H1 (cell line): ENCODE results near the gene COL4A2. TPM values are rescaled to one million over a fixed set of nuclear protein-coding genes. Genes with fewer than 3 reads are reported as not detected.

Source experiments
- CTCF ChIA-PET: fragments of 300-600 bp; sonication (Branson Sonifier 250); formaldehyde crosslinking; loops from one replicate; lab custom pipeline; 2021; ENCODE audit not compliant: partially characterized antibody; lab: Charles Lee
- POLR2A ChIA-PET: fragments of 300-600 bp; sonication (Branson Sonifier 250); formaldehyde crosslinking; loops from one replicate; lab custom pipeline; 2021; ENCODE audit warnings: inconsistent platforms; ENCODE audit not compliant: partially characterized antibody; lab: Charles Lee
- DNase-seq, 2 experiments: peaks; one replicate each; pipeline versions ENCODE4 v3.0.0 to v3.0.0-alpha.2; 2010 to 2022; ENCODE audit warnings: low spot score in 2 of 2, low read depth in 1 of 2, mixed read lengths in 1 of 2
- FAIRE-seq: peaks from 2 replicates; lab custom pipeline; 2011; peaks lifted over from hg19 to GRCh38; lab: Jason Lieb, UNC
- H2AFZ ChIP-seq: 2 replicates; pipeline ENCODE4 v1.8.1; 2012; ENCODE audit warnings: low read length, inconsistent platforms
- H2AK5ac ChIP-seq: 2 replicates; pipeline ENCODE4 v1.6.1; 2013; ENCODE audit warnings: low read depth, low read length
- H2BK120ac ChIP-seq: replicated peaks from 2 replicates; pipeline ENCODE3; 2013; ENCODE audit warnings: low read depth, low read length, inconsistent platforms
- H2BK12ac ChIP-seq: 2 replicates; pipeline ENCODE4 v1.6.1; 2013; ENCODE audit warnings: low read depth, low read length
- H2BK15ac ChIP-seq: 2 replicates; pipeline ENCODE4 v1.6.1; 2013; ENCODE audit warnings: low read length
- H2BK20ac ChIP-seq: 2 replicates; pipeline ENCODE4 v1.6.1; 2013; ENCODE audit warnings: low read length
- H2BK5ac ChIP-seq: 2 replicates; pipeline ENCODE4 v1.6.1; 2013; ENCODE audit warnings: low read depth, low read length
- H3K14ac ChIP-seq: 2 replicates; pipeline ENCODE4 v1.6.1; 2013; ENCODE audit warnings: inconsistent platforms; ENCODE audit not compliant: insufficient read length
- H3K18ac ChIP-seq: 2 replicates; pipeline ENCODE4 v1.6.1; 2013; ENCODE audit warnings: low read length; ENCODE audit errors: extremely low read depth
- H3K23ac ChIP-seq: 2 replicates; pipeline ENCODE4 v1.6.1; 2013; ENCODE audit warnings: inconsistent platforms; ENCODE audit not compliant: insufficient read length
- H3K23me2 ChIP-seq: 2 replicates; pipeline ENCODE4 v1.6.1; 2013; ENCODE audit warnings: low read depth, low read length
- H3K27ac ChIP-seq: 2 replicates; pipeline ENCODE4 v1.6.1; 2011; ENCODE audit warnings: low read depth, low read length, inconsistent platforms
- H3K27me3 ChIP-seq, 4 experiments: replicated peaks in 1 of 4; 1 replicate in 1 of 4; 2 replicates in 3 of 4; pipeline versions ENCODE4 v1.6.1 to v1.8.1; 2011 to 2013; ENCODE audit warnings: low read length in 3 of 4, mild to moderate bottlenecking in 3 of 4, inconsistent platforms in 2 of 4, mixed read lengths in 2 of 4, moderate library complexity in 1 of 4; ENCODE audit not compliant: control insufficient read depth in 3 of 4, insufficient read depth in 3 of 4; ENCODE audit errors: extremely low read depth in 1 of 4
- H3K36me3 ChIP-seq, 4 experiments: 2 replicates each; pipeline versions ENCODE4 v1.6.1 to v1.8.1; 2011 to 2013; ENCODE audit warnings: mild to moderate bottlenecking in 4 of 4, low read length in 3 of 4, moderate library complexity in 2 of 4, control low read depth in 1 of 4, inconsistent platforms in 1 of 4; ENCODE audit not compliant: insufficient read depth in 4 of 4, control insufficient read depth in 2 of 4
- H3K4ac ChIP-seq: replicated peaks from 2 replicates; pipeline ENCODE3; 2013; ENCODE audit warnings: low read length, low read depth, mixed read lengths, inconsistent platforms; ENCODE audit not compliant: insufficient read length
- H3K4me1 ChIP-seq, 4 experiments: replicated peaks in 1 of 4; 1 replicate in 1 of 4; 2 replicates in 3 of 4; pipeline versions ENCODE4 v1.6.1 to v1.8.1; 2011 to 2013; ENCODE audit warnings: low read length in 3 of 4, inconsistent platforms in 2 of 4, mixed read lengths in 1 of 4; ENCODE audit not compliant: insufficient read depth in 4 of 4, control insufficient read depth in 3 of 4
- H3K4me2 ChIP-seq, 2 experiments: 2 replicates each; pipeline versions ENCODE4 v1.6.1 to v1.8.1; 2011 to 2013; ENCODE audit warnings: low read depth in 2 of 2, low read length in 2 of 2, control low read depth in 1 of 2, inconsistent platforms in 1 of 2, mild to moderate bottlenecking in 1 of 2; ENCODE audit not compliant: insufficient read depth in 1 of 2
- H3K4me3 ChIP-seq, 4 experiments: fragments of 200-600, 300-600 bp in 1 of 4; sonication (generic), shearing (Covaris generic), sonication (Bioruptor Twin) in 1 of 4; 2 replicates each; pipeline versions ENCODE4 v1.5.1 to v1.8.1; 2011 to 2016; ENCODE audit warnings: low read length in 4 of 4, low read depth in 3 of 4, control low read depth in 2 of 4, inconsistent platforms in 2 of 4, mild to moderate bottlenecking in 2 of 4, mixed read lengths in 1 of 4, moderate library complexity in 1 of 4; ENCODE audit not compliant: insufficient read depth in 2 of 4; ENCODE audit errors: extremely low read depth in 1 of 4
- H3K56ac ChIP-seq: replicated peaks from 2 replicates; pipeline ENCODE3; 2013; ENCODE audit warnings: low read depth, mild to moderate bottlenecking, mixed read lengths, low read length, inconsistent platforms; ENCODE audit not compliant: insufficient read length
- H3K79me1 ChIP-seq: 2 replicates; pipeline ENCODE4 v1.6.1; 2013; ENCODE audit warnings: low read depth, low read length, control low read depth
- H3K79me2 ChIP-seq, 2 experiments: 2 replicates each; pipeline versions ENCODE4 v1.6.1 to v1.8.1; 2012 to 2013; ENCODE audit warnings: low read length in 2 of 2, mild to moderate bottlenecking in 2 of 2, inconsistent platforms in 1 of 2; ENCODE audit not compliant: insufficient read depth in 2 of 2, control insufficient read depth in 1 of 2
- H3K9ac ChIP-seq, 4 experiments: replicated peaks in 1 of 4; 1 replicate in 1 of 4; 2 replicates in 3 of 4; pipeline versions ENCODE4 v1.6.1 to v1.8.1; 2011 to 2013; ENCODE audit warnings: low read depth in 3 of 4, low read length in 3 of 4, control low read depth in 2 of 4, mild to moderate bottlenecking in 2 of 4, moderate library complexity in 2 of 4, inconsistent platforms in 1 of 4; ENCODE audit errors: extremely low read depth in 1 of 4
- H3K9me3 ChIP-seq, 2 experiments: 2 replicates each; pipeline versions ENCODE4 v1.6.1 to v1.8.1; 2012 to 2013; ENCODE audit warnings: mild to moderate bottlenecking in 2 of 2, moderate library complexity in 2 of 2, control low read depth in 1 of 2, inconsistent platforms in 1 of 2, low read depth in 1 of 2, low read length in 1 of 2, mixed read lengths in 1 of 2; ENCODE audit not compliant: insufficient read depth in 2 of 2
- H4K20me1 ChIP-seq, 2 experiments: replicated peaks in 1 of 2; 2 replicates each; pipeline versions ENCODE3 to v1.8.1; 2011 to 2013; ENCODE audit warnings: inconsistent platforms in 2 of 2, low read length in 2 of 2, mild to moderate bottlenecking in 1 of 2; ENCODE audit not compliant: insufficient read depth in 2 of 2, control insufficient read depth in 1 of 2
- H4K5ac ChIP-seq: 2 replicates; pipeline ENCODE4 v1.6.1; 2013; ENCODE audit warnings: low read length, low read depth, mixed read lengths, inconsistent platforms; ENCODE audit not compliant: insufficient read length
- H4K8ac ChIP-seq: 2 replicates; pipeline ENCODE4 v1.8.0; 2013; ENCODE audit warnings: mild to moderate bottlenecking, moderate library complexity, low read length, inconsistent platforms; ENCODE audit not compliant: insufficient read depth; ENCODE audit errors: extremely low read depth
- H4K91ac ChIP-seq: replicated peaks from 2 replicates; pipeline ENCODE3; 2013; ENCODE audit warnings: low read length, mixed read lengths, inconsistent platforms; ENCODE audit not compliant: insufficient read length
- EP300 ChIP-seq, 2 experiments: IDR thresholded peaks; 1 replicate in 1 of 2; 2 replicates in 1 of 2; pipeline ENCODE4 v1.6.1; 2011 to 2012; ENCODE audit warnings: low read depth in 2 of 2, low read length in 2 of 2, mild to moderate bottlenecking in 2 of 2, borderline replicate concordance in 1 of 2, inconsistent platforms in 1 of 2, moderate library complexity in 1 of 2
- EZH2 ChIP-seq: fragments of 200-600 bp; sonication (generic); IDR thresholded peaks from 2 replicates; pipeline ENCODE4 v1.7.1; 2012; ENCODE audit warnings: low read depth, mild to moderate bottlenecking, moderate library complexity, low read length, inconsistent platforms; ENCODE audit not compliant: severe bottlenecking
- RAD21 ChIP-seq, 2 experiments: IDR thresholded peaks in 1 of 2; conservative IDR thresholded peaks in 1 of 2; 2 replicates each; pipeline ENCODE4 v1.6.1; 2011; ENCODE audit warnings: low read depth in 2 of 2, low read length in 2 of 2, improper control_type of control experiment in 1 of 2, inconsistent platforms in 1 of 2, mild to moderate bottlenecking in 1 of 2, moderate library complexity in 1 of 2
- TCF12 ChIP-seq: IDR thresholded peaks from 2 replicates; pipeline ENCODE4 v1.6.1; 2011; ENCODE audit warnings: low read depth, mild to moderate bottlenecking, low read length
- WGBS, 2 experiments: shearing (Covaris generic) in 1 of 2; methylation state at CpG; one replicate each; pipeline versions ENCODE4 v1.1.6 to v1.1.7; 2013 to 2015; ENCODE audit warnings: low lambda C conversion rate in 2 of 2, mixed read lengths in 2 of 2, inconsistent platforms in 1 of 2, low coverage in 1 of 2, missing lambda C conversion rate in 1 of 2; ENCODE audit not compliant: insufficient replicate concordance in 2 of 2, insufficient coverage in 1 of 2, insufficient read length in 1 of 2; ENCODE audit errors: extremely low coverage in 1 of 2, missing lambda C conversion rate in 1 of 2; 5-methylcytosine and 5-hydroxymethylcytosine counted together
- polyA plus RNA-seq, 7 experiments: library from polyadenylated mRNA; depleted of rRNA in 3 of 7; stranded (reverse) in 5 of 7; unstranded in 2 of 7; fragments of >200 nt in 5 of 7; fragments of 200-250 nt in 2 of 7; gene quantifications; 1 replicate in 5 of 7; 2 replicates in 1 of 7; 4 replicates in 1 of 7; pipeline versions ENCODE4 v1.2.1 to v1.2.3, GENCODE V29; 2011 to 2013; ENCODE audit warnings: missing spikeins in 2 of 7, mixed read lengths in 2 of 7
- total RNA-seq: library from RNA; stranded (reverse); fragmentation: NEBNext Ultra II Directional; extraction: Animal tissue kit (Norgen Biotek cat#: 25700); gene quantifications from 2 replicates; pipeline ENCODE4 v1.2.1, GENCODE V29; 2021
- TF ChIP-seq, protein P1 (sequence below), 3 experiments: IDR thresholded peaks; 1 replicate in 2 of 3; 2 replicates in 1 of 3; pipeline versions ENCODE4 v1.5.1 to v1.6.1; 2011; ENCODE audit warnings: low read length in 3 of 3, mild to moderate bottlenecking in 3 of 3, inconsistent platforms in 2 of 3, low read depth in 1 of 3, moderate library complexity in 1 of 3; ENCODE audit not compliant: insufficient read depth in 1 of 3; ENCODE audit errors: control extremely low read depth in 1 of 3
- TF ChIP-seq, protein P2 (sequence below): IDR thresholded peaks from 2 replicates; pipeline ENCODE4 v1.6.1; 2011; ENCODE audit warnings: low read depth, mild to moderate bottlenecking, low read length; ENCODE audit not compliant: insufficient read depth

Gene COL4A2
- total and polyA plus RNA-seq, 2 of the 8 experiments (the other 6 are each of a cell fraction or from before 2014, with no cell fraction given) = 80.4 to 87.3 TPM

GRCh38 chr13:110323172-110323891 lies 16.2 kb downstream of the COL4A2 start:
- no peak for DNase-seq
- CTCF ChIA-PET = interaction anchor here (0.6 to 3.7 kb wide), 35 partner anchors 8 to 278 kb away, joined by 3 to 40 read pairs (median 5); partner anchors contain the start of genes COL4A1 and COL4A2

More at GRCh38 chr13:110323172-110323891, 16.2 kb downstream of the COL4A2 start:
- H3K4me2 ChIP-seq = no peak overlapping the region
- TF ChIP-seq EP300 (IDR thresholded peaks at IDR 0.05; ENCODE audit: borderline replicate concordance in 1 of 2, low read depth in 2 of 2, low read length in 2 of 2) = no peak
- TF ChIP-seq, protein P1, sequence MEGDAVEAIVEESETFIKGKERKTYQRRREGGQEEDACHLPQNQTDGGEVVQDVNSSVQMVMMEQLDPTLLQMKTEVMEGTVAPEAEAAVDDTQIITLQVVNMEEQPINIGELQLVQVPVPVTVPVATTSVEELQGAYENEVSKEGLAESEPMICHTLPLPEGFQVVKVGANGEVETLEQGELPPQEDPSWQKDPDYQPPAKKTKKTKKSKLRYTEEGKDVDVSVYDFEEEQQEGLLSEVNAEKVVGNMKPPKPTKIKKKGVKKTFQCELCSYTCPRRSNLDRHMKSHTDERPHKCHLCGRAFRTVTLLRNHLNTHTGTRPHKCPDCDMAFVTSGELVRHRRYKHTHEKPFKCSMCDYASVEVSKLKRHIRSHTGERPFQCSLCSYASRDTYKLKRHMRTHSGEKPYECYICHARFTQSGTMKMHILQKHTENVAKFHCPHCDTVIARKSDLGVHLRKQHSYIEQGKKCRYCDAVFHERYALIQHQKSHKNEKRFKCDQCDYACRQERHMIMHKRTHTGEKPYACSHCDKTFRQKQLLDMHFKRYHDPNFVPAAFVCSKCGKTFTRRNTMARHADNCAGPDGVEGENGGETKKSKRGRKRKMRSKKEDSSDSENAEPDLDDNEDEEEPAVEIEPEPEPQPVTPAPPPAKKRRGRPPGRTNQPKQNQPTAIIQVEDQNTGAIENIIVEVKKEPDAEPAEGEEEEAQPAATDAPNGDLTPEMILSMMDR (IDR thresholded peaks at IDR 0.05; ENCODE audit: control extremely low read depth in 1 of 3, insufficient read depth in 1 of 3, low read depth in 1 of 3, low read length in 3 of 3) = peak; percentile 31 to 48 (median 39); a peak in 3 of 4 replicates
- no peak for TF ChIP-seq EZH2
- peak; percentile 20 to 49; a peak in 3 of 4 replicates for TF ChIP-seq RAD21 (IDR thresholded peaks at IDR 0.05 in 1 of 2, conservative IDR thresholded peaks at IDR 0.05 in 1 of 2; ENCODE audit: low read depth in 2 of 2, low read length in 2 of 2)
- TF ChIP-seq, protein P2, sequence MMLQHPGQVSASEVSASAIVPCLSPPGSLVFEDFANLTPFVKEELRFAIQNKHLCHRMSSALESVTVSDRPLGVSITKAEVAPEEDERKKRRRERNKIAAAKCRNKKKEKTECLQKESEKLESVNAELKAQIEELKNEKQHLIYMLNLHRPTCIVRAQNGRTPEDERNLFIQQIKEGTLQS = no peak
- no peak for TF ChIP-seq TCF12
- H2BK15ac ChIP-seq = no peak overlapping the region
- no peak overlapping the region for H3K23ac ChIP-seq
- no peak overlapping the region for H2BK120ac ChIP-seq
- no peak overlapping the region for H4K91ac ChIP-seq
- H4K20me1 ChIP-seq = peaks cover 0 to 8% of the 10 kb centered on the region in 2 experiments
- H3K23me2 ChIP-seq = no peaks in the 10 kb centered on the region
- H3K56ac ChIP-seq = no peak overlapping the region
- H2AK5ac ChIP-seq = no peak overlapping the region
- no peak overlapping the region for H2AFZ ChIP-seq
- no peaks in the 10 kb centered on the region for H3K27me3 ChIP-seq
- no peak overlapping the region for H3K27ac ChIP-seq
- WGBS, 2 experiments = 81% methylated on average over 8 of the region's 8 CpGs; no CpG with 5 or more reads in 1 of the 2 experiments
- H4K5ac ChIP-seq = no peak overlapping the region
- H3K4me1 ChIP-seq = peaks cover 8 to 29% (median 15%) of the 10 kb centered on the region in 4 experiments
- no peak overlapping the region for H3K4me3 ChIP-seq
- no peak overlapping the region for H2BK20ac ChIP-seq
- peaks cover 7% of the 10 kb centered on the region; the same call in 1 of the 2 replicates for H3K79me1 ChIP-seq
- no peaks in the 10 kb centered on the region; a peak in 1 of 4 replicates for H3K9me3 ChIP-seq
- no peak overlapping the region for H3K14ac ChIP-seq
- H3K9ac ChIP-seq = no peak overlapping the region
- H4K8ac ChIP-seq = no peak overlapping the region
- H2BK12ac ChIP-seq = no peak overlapping the region
- H3K79me2 ChIP-seq = 0 out of 4 replicates have a peak, but pooled peaks cover 0 to 3% of the 10 kb centered on the region in 2 experiments
- H2BK5ac ChIP-seq = no peak overlapping the region
- H3K36me3 ChIP-seq = no peaks in the 10 kb centered on the region
- no peak for FAIRE-seq
- H3K18ac ChIP-seq = no peak overlapping the region
- no peak overlapping the region for H3K4ac ChIP-seq
- POLR2A ChIA-PET = interaction anchor here (1.2 to 2.1 kb wide), 3 partner anchors 15 to 22 kb away, joined by 3 to 11 read pairs (median 10); partner anchors contain the start of genes COL4A1 and COL4A2
